IPS-15b (cell line): ENCODE measurements around the gene FASTKD1.
"Not testable (repeated sequence)": the region's sequence is repeated elsewhere in the genome, so short reads cannot be mapped to it uniquely, and the experiment has no call there.

Experiments
- H3K27me3 ChIP-seq: one replicate; pipeline ENCODE4 v1.6.1; 2013; ENCODE audit warnings: low read length; ENCODE audit not compliant: control insufficient read depth, insufficient read depth
- H3K36me3 ChIP-seq: one replicate; pipeline ENCODE4 v1.6.1; 2013; ENCODE audit warnings: low read length; ENCODE audit not compliant: control insufficient read depth, insufficient read depth
- H3K4me1 ChIP-seq: one replicate; pipeline ENCODE4 v1.6.1; 2013; ENCODE audit warnings: mild to moderate bottlenecking, low read length; ENCODE audit not compliant: control insufficient read depth, insufficient read depth
- H3K4me3 ChIP-seq: one replicate; pipeline ENCODE4 v1.5.1; 2013; ENCODE audit warnings: low read depth, low read length
- H3K9ac ChIP-seq: one replicate; pipeline ENCODE4 v1.6.1; 2013; ENCODE audit warnings: low read depth, mild to moderate bottlenecking, low read length
- H3K9me3 ChIP-seq: one replicate; pipeline ENCODE4 v1.6.1; 2013; ENCODE audit warnings: mild to moderate bottlenecking, low read length; ENCODE audit not compliant: control insufficient read depth, insufficient read depth

FASTKD1 gene

DNA sequence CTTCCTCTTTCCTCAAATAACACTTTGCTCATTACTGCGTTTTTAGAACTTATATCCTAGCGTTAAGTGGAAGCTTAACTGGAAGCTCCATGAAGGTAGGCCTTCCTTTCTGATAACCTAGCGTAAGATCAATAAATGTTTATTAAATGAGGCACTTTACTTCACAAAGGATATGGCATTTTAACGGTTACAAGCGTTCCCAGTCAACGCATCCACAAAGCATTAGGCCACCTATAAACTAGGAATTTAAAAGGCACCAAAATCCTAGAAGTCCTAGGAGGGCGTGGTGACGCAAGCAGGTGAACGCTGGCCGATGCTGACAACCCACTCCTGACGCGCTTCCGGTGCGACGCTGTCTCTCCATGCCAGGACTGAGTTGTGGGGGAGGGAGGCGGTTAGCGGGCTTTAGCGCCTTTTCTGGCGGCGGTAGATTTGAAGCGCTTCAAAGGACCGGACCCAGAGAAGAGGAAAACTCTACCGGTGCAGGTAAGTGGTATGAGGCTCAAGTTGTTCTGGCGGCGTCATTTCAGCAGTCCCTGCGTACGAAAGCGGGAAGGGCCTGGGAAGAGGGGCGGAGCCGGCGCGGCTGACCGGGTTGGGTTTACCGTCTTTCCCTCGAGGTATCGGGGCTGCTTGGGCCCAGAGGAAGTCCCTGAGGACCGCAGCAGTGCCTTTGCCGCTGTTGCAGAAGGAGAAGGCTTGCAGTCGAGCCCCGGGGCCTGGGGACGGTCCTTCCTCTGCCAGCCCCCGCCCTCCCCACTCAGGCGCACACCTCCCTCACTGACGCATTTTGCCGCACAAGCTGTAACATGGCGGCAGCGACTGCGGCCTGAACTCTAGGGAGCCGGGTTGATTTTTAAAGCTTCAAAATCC lies 10.6 kb upstream of the FASTKD1 start, which contains the start of gene PPIG:
Gene PPIG, plus strand, starts transcription at position 347 of the 873 bp plus-strand sequence. CDS start 19,691 bp downstream, outside the sequence.
- Histone ChIP-seq H3K4me3 (peak within 1 kb of the TSS; percentile 94), H3K9ac (peak within 1 kb of the TSS; percentile 89), H3K4me1 (peaks cover 2% of the 10 kb centered on the region), H3K9me3 (no peaks in the 10 kb centered on the region), H3K36me3 (no peaks in the 10 kb centered on the region), H3K27me3 (no peaks in the 10 kb centered on the region)

GRCh38 chr2:169583518-169583917 lies 9.9 kb upstream of the FASTKD1 start:
- no peaks in the 10 kb centered on the region for H3K9me3 ChIP-seq
- peaks cover 2% of the 10 kb centered on the region for H3K4me1 ChIP-seq
- H3K27me3 ChIP-seq, result peaks cover 3% of the 10 kb centered on the region
- no peak overlapping the region for H3K4me3 ChIP-seq
- no peak overlapping the region for H3K9ac ChIP-seq
- H3K36me3 ChIP-seq, result no peaks in the 10 kb centered on the region

GRCh38 chr2:169582552-169583266 lies 9.0 kb upstream of the FASTKD1 start:
- not testable (repeated sequence) for H3K27me3 ChIP-seq, H3K9me3 ChIP-seq, H3K4me1 ChIP-seq, H3K36me3 ChIP-seq, H3K4me3 ChIP-seq, H3K9ac ChIP-seq

DNA sequence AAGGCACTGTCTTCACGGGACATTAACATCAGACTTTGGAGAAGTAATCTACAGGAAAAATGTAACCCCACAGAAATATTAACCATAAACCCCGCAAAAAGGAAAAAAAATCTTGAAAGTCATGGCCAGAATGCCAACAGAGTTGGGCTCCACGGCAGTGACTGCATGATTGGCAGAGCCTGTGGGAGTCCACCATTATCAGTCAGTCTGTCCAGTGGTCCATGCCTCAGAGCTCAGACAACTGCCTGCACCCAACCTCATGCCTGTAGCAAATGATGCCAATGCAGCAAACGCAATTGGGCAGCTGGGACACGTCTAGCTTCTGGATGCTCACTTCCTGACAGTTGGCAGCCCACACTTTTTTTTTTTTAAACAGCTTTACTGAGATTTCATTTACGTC lies 5.4 kb upstream of the FASTKD1 start:
- peaks cover 3% of the 10 kb centered on the region for H3K27me3 ChIP-seq
- no peaks in the 10 kb centered on the region for H3K36me3 ChIP-seq
- H3K9ac ChIP-seq, result no peak overlapping the region
- no peaks in the 10 kb centered on the region for H3K4me1 ChIP-seq
- no peaks in the 10 kb centered on the region for H3K9me3 ChIP-seq
- H3K4me3 ChIP-seq, result no peak overlapping the region

- not testable (repeated sequence) for H3K27me3 ChIP-seq, H3K4me3 ChIP-seq, H3K36me3 ChIP-seq, H3K9me3 ChIP-seq, H3K9ac ChIP-seq, H3K4me1 ChIP-seq
Measured at GRCh38 chr2:169575264-169575663, 1.6 kb upstream of the FASTKD1 start.

- not testable (repeated sequence) for H3K9me3 ChIP-seq, H3K9ac ChIP-seq, H3K36me3 ChIP-seq, H3K4me3 ChIP-seq, H3K4me1 ChIP-seq, H3K27me3 ChIP-seq
Measured at GRCh38 chr2:169574539-169574938, 874 bp upstream of the FASTKD1 start.

- H3K27me3 ChIP-seq, result peaks cover under 1% of the 10 kb centered on the region
- H3K9ac ChIP-seq, result no peak overlapping the region
- no peak overlapping the region for H3K4me3 ChIP-seq
- H3K36me3 ChIP-seq, result no peaks in the 10 kb centered on the region
- H3K4me1 ChIP-seq, result no peaks in the 10 kb centered on the region
- H3K9me3 ChIP-seq, result no peaks in the 10 kb centered on the region
Measured at GRCh38 chr2:169573974-169574299, 272 bp upstream of the FASTKD1 start.

- Histone ChIP-seq H3K9ac (peak overlapping the region; percentile 96), H3K4me1 (no peaks in the 10 kb centered on the region), H3K4me3 (peak overlapping the region; percentile 99), H3K9me3 (no peaks in the 10 kb centered on the region), H3K27me3 (no peaks in the 10 kb centered on the region), H3K36me3 (no peaks in the 10 kb centered on the region)
Measured at GRCh38 chr2:169572821-169573159, 875 bp downstream of the FASTKD1 start.

- H3K9me3 ChIP-seq, result no peaks in the 10 kb centered on the region
- no peaks in the 10 kb centered on the region for H3K36me3 ChIP-seq
- no peak overlapping the region for H3K4me3 ChIP-seq
- H3K9ac ChIP-seq, result no peak overlapping the region
- H3K27me3 ChIP-seq, result no peaks in the 10 kb centered on the region
- H3K4me1 ChIP-seq, result no peaks in the 10 kb centered on the region
Measured at GRCh38 chr2:169572189-169572588, 1.5 kb downstream of the FASTKD1 start.

DNA sequence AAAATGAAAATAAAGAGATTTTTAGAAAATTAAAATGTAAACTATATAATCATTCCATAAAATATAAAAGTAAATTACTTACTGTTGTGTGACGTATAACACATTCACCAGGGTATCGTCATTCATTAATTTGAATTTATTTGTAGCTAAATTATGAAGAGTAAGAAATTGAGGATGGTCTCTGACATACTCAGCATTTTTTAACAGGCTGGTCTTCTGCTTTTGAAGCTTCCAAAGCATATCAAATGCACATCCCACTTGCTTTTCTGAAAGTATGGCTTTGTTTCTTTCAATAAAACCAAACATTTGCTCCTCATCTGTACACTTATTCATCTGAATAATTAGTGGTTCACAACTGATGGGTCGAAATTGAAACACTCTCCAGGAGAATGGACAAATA lies 2.1 kb downstream of the FASTKD1 start:
- Histone ChIP-seq H3K9ac (no peak overlapping the region), H3K4me3 (no peak overlapping the region), H3K4me1 (no peaks in the 10 kb centered on the region), H3K36me3 (no peaks in the 10 kb centered on the region), H3K27me3 (no peaks in the 10 kb centered on the region), H3K9me3 (no peaks in the 10 kb centered on the region)

GRCh38 chr2:169570752-169571151 lies 2.9 kb downstream of the FASTKD1 start:
- not testable (repeated sequence) for H3K9me3 ChIP-seq, H3K27me3 ChIP-seq, H3K9ac ChIP-seq, H3K4me3 ChIP-seq, H3K36me3 ChIP-seq, H3K4me1 ChIP-seq

- Histone ChIP-seq H3K27me3 (no peaks in the 10 kb centered on the region), H3K9me3 (no peaks in the 10 kb centered on the region), H3K9ac (no peak overlapping the region), H3K4me3 (no peak overlapping the region), H3K4me1 (no peaks in the 10 kb centered on the region), H3K36me3 (no peaks in the 10 kb centered on the region)
Measured at GRCh38 chr2:169569948-169570347, 3.7 kb downstream of the FASTKD1 start.
